ENCODE data around the gene TMEM63A. TPM values are rescaled to one million over a fixed set of nuclear protein-coding genes. Genes with fewer than 3 reads are reported as not detected.

Gene TMEM63A
- total and polyA plus RNA-seq, 2 of the 13 experiments (the other 11 are each of a cell fraction or from before 2014, with no cell fraction given), result 23.9 to 53.3 TPM

GRCh38 chr1:225923381-225923691 is 41.2 kb upstream of the TMEM63A start:
- no peaks in the 10 kb centered on the region for H3K9me3 ChIP-seq (ENCODE audit: low read length)
- H3K27me3 ChIP-seq (ENCODE audit: control insufficient read depth in 1 of 2, insufficient read depth in 2 of 2, low read length in 2 of 2), result no peaks in the 10 kb centered on the region; a peak in 2 of 5 replicates
- DNase-seq (ENCODE audit: low spot score) (peak; percentile 15), ATAC-seq (peak; percentile 19), FAIRE-seq (no peak)
- peak overlapping the region; percentile 81 to 94 (median 82) for H3K4me3 ChIP-seq (replicated peaks in 1 of 3; ENCODE audit: insufficient read depth in 1 of 3, low read depth in 2 of 3, low read length in 3 of 3)
- H3K36me3 ChIP-seq (replicated peaks in 1 of 2; ENCODE audit: control insufficient read depth in 1 of 2, insufficient read depth in 2 of 2, low read length in 2 of 2), result peaks cover 7 to 34% of the 10 kb centered on the region in 2 experiments; a peak in 4 of 5 replicates
- CTCF ChIA-PET (ENCODE audit: low intra/inter-chr PET ratio, low total read pairs), result no interaction called here
- in situ Hi-C loops (cut with HindIII; ENCODE audit: extremely low pct_ligation_motif_present, low pct_unique_long_range_greater_than_20kb), result no loop called here
- H3K9ac ChIP-seq (ENCODE audit: insufficient read depth, low read depth, low read length), result peak overlapping the region; percentile 89
- peak overlapping the region; percentile 88 for H3K4me2 ChIP-seq (ENCODE audit: low read depth, low read length)
- POLR2A ChIA-PET, result interaction anchor here (0.9 to 2.1 kb wide), 16 partner anchors 11 to 479 kb away, joined by 4 to 29 read pairs (median 7); partner anchors contain the start of genes H3-3A, LEFTY1, LEFTY2 and SDE2
- peak overlapping the region; percentile 89 for H3K27ac ChIP-seq (ENCODE audit: extremely low read length, insufficient read depth, low read length)
- 0% methylated on average over 8 of the region's 8 CpGs for WGBS (ENCODE audit: low lambda C conversion rate)
- intact Hi-C loops (cut with micrococcal nuclease; ENCODE audit: unreplicated experiment), result loop anchor here (5.0 to 10.0 kb wide), 3 partner anchors 41 to 146 kb away; partner anchors contain the start of genes SRP9 and TMEM63A
- H3K79me2 ChIP-seq (ENCODE audit: insufficient read depth, low read length), result peaks cover 16% of the 10 kb centered on the region
- BruUV-seq (replicated peaks), result no TSS peak
- H4K20me1 ChIP-seq (ENCODE audit: insufficient read depth, low read length), result no peaks in the 10 kb centered on the region
- peaks cover 22% of the 10 kb centered on the region for H3K4me1 ChIP-seq (ENCODE audit: insufficient read depth, low read length)
- no peak overlapping the region for H2AFZ ChIP-seq (ENCODE audit: low read length)
- TF ChIP-seq TAF15 (IDR thresholded peaks at IDR 0.05; ENCODE audit: low read depth, low read length, poor library complexity, severe bottlenecking) (no peak), TOPORS (CRISPR knock-in tag; IDR thresholded peaks at IDR 0.05) (no peak), HNF4G (IDR thresholded peaks at IDR 0.05; ENCODE audit: borderline replicate concordance, low read depth, low read length) (peak; percentile 36; the same call in 1 of the 2 replicates), HNF4G (CRISPR knock-in tag; IDR thresholded peaks at IDR 0.05; ENCODE audit: borderline replicate concordance, low read depth) (no peak), ZNF260 (CRISPR knock-in tag; IDR thresholded peaks at IDR 0.05; ENCODE audit: borderline replicate concordance, low read depth) (no peak), ARID5B (CRISPR knock-in tag; IDR thresholded peaks at IDR 0.05) (no peak), ZNF20 (CRISPR knock-in tag; IDR thresholded peaks at IDR 0.05) (0 out of 2 replicates have a peak, but pooled peaks have one; percentile 23), ARHGAP35 (CRISPR knock-in tag; IDR thresholded peaks at IDR 0.05; ENCODE audit: borderline replicate concordance) (no peak), PPARG (CRISPR knock-in tag; conservative IDR thresholded peaks at IDR 0.05) (peak; percentile 71), RBM39 (IDR thresholded peaks at IDR 0.05; ENCODE audit: low read depth, low read length, poor library complexity, severe bottlenecking) (no peak), ZNF577 (CRISPR knock-in tag; IDR thresholded peaks at IDR 0.05; ENCODE audit: borderline replicate concordance, low read depth) (no peak), FOXP4 (CRISPR knock-in tag; IDR thresholded peaks at IDR 0.05) (0 out of 2 replicates have a peak, but pooled peaks have one; percentile 17), HNF4A (CRISPR knock-in tag; IDR thresholded peaks at IDR 0.05) (peak; percentile 66), E2F1 (CRISPR knock-in tag; IDR thresholded peaks at IDR 0.05) (no peak), ARNT2 (CRISPR knock-in tag; IDR thresholded peaks at IDR 0.05; ENCODE audit: low read depth) (no peak), MED1 (CRISPR knock-in tag; IDR thresholded peaks at IDR 0.05) (0 out of 2 replicates have a peak, but pooled peaks have one; percentile 7)

Data from HepG2 (cell line).